H9 (cell line): ENCODE measurements around the gene FSTL4. TPM values are rescaled to one million over a fixed set of nuclear protein-coding genes. Genes with fewer than 3 reads are reported as not detected.

Experiments used
- DNase-seq: peaks from one replicate; pipeline ENCODE4 v3.0.0-alpha.2; 2017
- H2AFZ ChIP-seq: one replicate; pipeline ENCODE4 v1.6.1; 2013; ENCODE audit warnings: mild to moderate bottlenecking, low read length, control low read depth, moderate library complexity
- H2AK5ac ChIP-seq: 2 replicates; pipeline ENCODE4 v1.6.1; 2013; ENCODE audit warnings: low read length, control low read depth, mixed read lengths; ENCODE audit not compliant: insufficient read length
- H2BK120ac ChIP-seq: one replicate; pipeline ENCODE4 v1.6.1; 2013; ENCODE audit warnings: low read depth, mild to moderate bottlenecking, low read length, control low read depth, inconsistent platforms; ENCODE audit not compliant: poor library complexity, severe bottlenecking
- H2BK12ac ChIP-seq: 2 replicates; pipeline ENCODE4 v1.6.1; 2013; ENCODE audit warnings: low read length, control low read depth, mixed read lengths, low read depth; ENCODE audit not compliant: insufficient read length
- H2BK15ac ChIP-seq: 2 replicates; pipeline ENCODE4 v1.6.1; 2013; ENCODE audit warnings: low read depth, low read length, control low read depth
- H2BK20ac ChIP-seq: one replicate; pipeline ENCODE4 v1.6.1; 2013; ENCODE audit warnings: low read depth, mild to moderate bottlenecking, low read length, control low read depth, inconsistent platforms; ENCODE audit not compliant: poor library complexity, severe bottlenecking
- H2BK5ac ChIP-seq: 2 replicates; pipeline ENCODE4 v1.6.1; 2013; ENCODE audit warnings: low read length, control low read depth, mixed read lengths; ENCODE audit not compliant: insufficient read length
- H3K14ac ChIP-seq: 2 replicates; pipeline ENCODE4 v1.6.1; 2013; ENCODE audit warnings: low read length, control low read depth; ENCODE audit not compliant: insufficient read depth
- H3K18ac ChIP-seq: 2 replicates; pipeline ENCODE4 v1.6.1; 2013; ENCODE audit warnings: low read depth, mild to moderate bottlenecking, mixed read lengths, low read length, control low read depth; ENCODE audit not compliant: insufficient read length
- H3K23ac ChIP-seq: 2 replicates; pipeline ENCODE4 v1.6.1; 2013; ENCODE audit warnings: low read length, control low read depth, mixed read lengths, low read depth; ENCODE audit not compliant: insufficient read length
- H3K23me2 ChIP-seq: 2 replicates; pipeline ENCODE4 v1.6.1; 2013; ENCODE audit warnings: low read depth, mild to moderate bottlenecking, mixed read lengths, low read length, control low read depth; ENCODE audit not compliant: insufficient read length, poor library complexity, severe bottlenecking
- H3K27ac ChIP-seq: 2 replicates; pipeline ENCODE4 v1.5.1; 2013; ENCODE audit warnings: low read length, control low read depth, mixed read lengths, low read depth; ENCODE audit not compliant: insufficient read length
- H3K27me3 ChIP-seq: 2 replicates; pipeline ENCODE4 v1.6.1; 2013; ENCODE audit warnings: low read length, control low read depth, inconsistent platforms; ENCODE audit not compliant: insufficient read depth
- H3K4ac ChIP-seq: 2 replicates; pipeline ENCODE4 v1.6.1; 2013; ENCODE audit warnings: low read depth, mild to moderate bottlenecking, control low read depth, inconsistent platforms, low read length, moderate library complexity
- H3K4me1 ChIP-seq: 2 replicates; pipeline ENCODE4 v1.6.1; 2013; ENCODE audit warnings: low read length, control low read depth, inconsistent platforms; ENCODE audit not compliant: insufficient read depth
- H3K4me2 ChIP-seq: 2 replicates; pipeline ENCODE4 v1.6.1; 2013; ENCODE audit warnings: low read length, control low read depth, mixed read lengths; ENCODE audit not compliant: insufficient read length, insufficient read depth
- H3K56ac ChIP-seq: 2 replicates; pipeline ENCODE4 v1.6.1; 2013; ENCODE audit warnings: low read depth, mild to moderate bottlenecking, mixed read lengths, low read length, control low read depth; ENCODE audit not compliant: insufficient read length
- H3K79me1 ChIP-seq: 2 replicates; pipeline ENCODE4 v1.6.1; 2013; ENCODE audit warnings: low read depth, mild to moderate bottlenecking, moderate library complexity, low read length, control low read depth, inconsistent platforms; ENCODE audit not compliant: insufficient read depth, poor library complexity, severe bottlenecking
- H3K79me2 ChIP-seq: 2 replicates; pipeline ENCODE4 v1.6.1; 2013; ENCODE audit warnings: low read length, control low read depth, inconsistent platforms; ENCODE audit not compliant: insufficient read depth
- H3K9ac ChIP-seq: 2 replicates; pipeline ENCODE4 v1.6.1; 2013; ENCODE audit warnings: low read length, control low read depth, mixed read lengths; ENCODE audit not compliant: insufficient read length; ENCODE audit errors: extremely low read depth
- H3K9me3 ChIP-seq: one replicate; pipeline ENCODE4 v1.6.1; 2013; ENCODE audit warnings: low read depth, low read length, inconsistent platforms; ENCODE audit not compliant: control insufficient read depth
- H3T11ph ChIP-seq: one replicate; pipeline ENCODE4 v1.6.1; 2013; ENCODE audit warnings: mild to moderate bottlenecking, low read length, control low read depth, inconsistent platforms
- H4K20me1 ChIP-seq: one replicate; pipeline ENCODE4 v1.6.1; 2013; ENCODE audit not compliant: control insufficient read depth, insufficient read length, insufficient read depth
- H4K5ac ChIP-seq: 2 replicates; pipeline ENCODE4 v1.6.1; 2013; ENCODE audit warnings: low read depth, mild to moderate bottlenecking, mixed read lengths, low read length, control low read depth; ENCODE audit not compliant: insufficient read length
- H4K8ac ChIP-seq: replicated peaks from 2 replicates; pipeline ENCODE4 v1.6.1; 2013; ENCODE audit warnings: low read length, control low read depth, mixed read lengths, low read depth; ENCODE audit not compliant: insufficient read length
- H4K91ac ChIP-seq: 2 replicates; pipeline ENCODE4 v1.6.1; 2013; ENCODE audit warnings: low read depth, mild to moderate bottlenecking, moderate library complexity, mixed read lengths, low read length, control low read depth; ENCODE audit not compliant: insufficient read length
- H3K27ac Mint-ChIP-seq, 3 experiments: 2 replicates in 2 of 3; 3 replicates in 1 of 3; pipeline ENCODE4 v1.8.0; 2020 to 2021; ENCODE audit warnings: mixed read lengths in 3 of 3, mild to moderate bottlenecking in 1 of 3, moderate library complexity in 1 of 3
- H3K27me3 Mint-ChIP-seq: 2 replicates; pipeline ENCODE4 v1.8.0; 2021; ENCODE audit warnings: low read depth, mild to moderate bottlenecking, moderate library complexity, mixed read lengths
- H3K36me3 Mint-ChIP-seq, 3 experiments: 2 replicates in 2 of 3; 3 replicates in 1 of 3; pipeline ENCODE4 v1.8.0; 2020 to 2021; ENCODE audit warnings: low read depth in 3 of 3, mixed read lengths in 3 of 3; ENCODE audit not compliant: insufficient read depth in 1 of 3
- H3K4me1 Mint-ChIP-seq, 2 experiments: 2 replicates each; pipeline ENCODE4 v1.8.0; 2020; ENCODE audit warnings: mixed read lengths in 2 of 2
- H3K4me3 Mint-ChIP-seq, 2 experiments: 2 replicates in 1 of 2; 3 replicates in 1 of 2; pipeline ENCODE4 v1.8.0; 2020 to 2021; ENCODE audit warnings: mild to moderate bottlenecking in 2 of 2, mixed read lengths in 2 of 2, moderate library complexity in 1 of 2
- H3K9me3 Mint-ChIP-seq, 2 experiments: 2 replicates in 1 of 2; 3 replicates in 1 of 2; pipeline ENCODE4 v1.8.0; 2020; ENCODE audit warnings: mild to moderate bottlenecking in 2 of 2, mixed read lengths in 2 of 2, moderate library complexity in 1 of 2
- WGBS: extraction: QIAGEN DNeasy Blood & Tissue Kit; methylation state at CpG from one replicate; pipeline ENCODE4 v1.1.7; 2013; ENCODE audit warnings: missing lambda C conversion rate, low lambda C conversion rate, mixed read lengths; ENCODE audit not compliant: insufficient read length; ENCODE audit errors: extremely low coverage; 5-methylcytosine and 5-hydroxymethylcytosine counted together
- total RNA-seq: library from RNA; stranded (reverse); gene quantifications from 2 replicates; pipeline ENCODE4 v1.2.1, GENCODE V29; 2021
- TF ChIP-seq, protein P1 (sequence below): fragments of 200-600 bp; sonication (generic); conservative IDR thresholded peaks from 3 replicates; pipeline ENCODE4 v1.8.0; 2021; ENCODE audit warnings: antibody characterized with exemption, mild to moderate bottlenecking

The FSTL4 gene
- total RNA-seq, 1 experiment from 2014 or later = 5.7 TPM

DNA sequence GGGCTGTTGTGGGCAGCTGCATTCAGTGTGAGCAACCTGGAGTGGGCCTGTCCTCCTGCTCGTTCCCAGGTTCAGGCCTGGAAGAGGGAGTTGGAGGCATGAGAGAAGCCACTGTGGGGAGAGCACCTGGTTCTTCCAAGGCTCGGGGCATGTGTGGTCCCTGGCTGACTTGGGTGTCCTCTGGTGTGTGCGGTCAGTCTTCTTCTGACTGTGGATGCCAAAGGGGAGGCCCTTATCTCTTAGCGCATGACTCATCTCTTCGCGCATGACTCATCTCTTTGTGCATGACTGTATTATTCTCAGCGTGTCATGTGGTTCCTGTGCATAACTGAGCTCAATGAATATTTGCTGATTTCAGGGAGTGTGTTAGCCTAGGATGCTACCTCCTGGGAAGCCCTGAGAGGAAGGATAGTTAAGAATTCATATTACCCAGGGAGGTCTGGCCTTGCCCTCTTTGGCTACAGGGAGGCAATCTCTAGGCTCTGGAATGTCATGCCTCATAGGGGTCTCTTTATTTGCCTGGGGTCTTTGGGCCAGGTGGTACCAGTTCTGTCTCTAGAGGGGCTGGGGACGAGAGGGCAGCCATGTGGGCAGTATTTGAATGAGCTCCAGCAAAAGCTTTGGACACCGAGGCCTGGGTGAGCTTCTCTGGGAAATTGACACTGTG lies 371.8 kb downstream of the FSTL4 start:
- WGBS = no CpG with 5 or more reads among the region's 9 CpGs
- no peak overlapping the region for H2AFZ ChIP-seq
- no peak overlapping the region for H3K4me2 ChIP-seq
- peaks cover 5% of the 10 kb centered on the region in 2 experiments; a peak in 3 of 5 replicates for H3K9me3 Mint-ChIP-seq
- H2BK20ac ChIP-seq = no peak overlapping the region
- no peaks in the 10 kb centered on the region for H3K79me1 ChIP-seq
- H4K5ac ChIP-seq = no peak overlapping the region
- no peak overlapping the region for H2BK5ac ChIP-seq
- no peak for DNase-seq
- no peak overlapping the region for H3K14ac ChIP-seq
- no peak overlapping the region for H2BK120ac ChIP-seq
- peaks cover 4% of the 10 kb centered on the region; the same call in 1 of the 2 replicates for H3K27me3 Mint-ChIP-seq
- no peaks in the 10 kb centered on the region for H3K27me3 ChIP-seq
- H3K23me2 ChIP-seq = no peaks in the 10 kb centered on the region
- H2BK12ac ChIP-seq = no peak overlapping the region
- H3K4ac ChIP-seq = no peak overlapping the region
- TF ChIP-seq, protein P1, sequence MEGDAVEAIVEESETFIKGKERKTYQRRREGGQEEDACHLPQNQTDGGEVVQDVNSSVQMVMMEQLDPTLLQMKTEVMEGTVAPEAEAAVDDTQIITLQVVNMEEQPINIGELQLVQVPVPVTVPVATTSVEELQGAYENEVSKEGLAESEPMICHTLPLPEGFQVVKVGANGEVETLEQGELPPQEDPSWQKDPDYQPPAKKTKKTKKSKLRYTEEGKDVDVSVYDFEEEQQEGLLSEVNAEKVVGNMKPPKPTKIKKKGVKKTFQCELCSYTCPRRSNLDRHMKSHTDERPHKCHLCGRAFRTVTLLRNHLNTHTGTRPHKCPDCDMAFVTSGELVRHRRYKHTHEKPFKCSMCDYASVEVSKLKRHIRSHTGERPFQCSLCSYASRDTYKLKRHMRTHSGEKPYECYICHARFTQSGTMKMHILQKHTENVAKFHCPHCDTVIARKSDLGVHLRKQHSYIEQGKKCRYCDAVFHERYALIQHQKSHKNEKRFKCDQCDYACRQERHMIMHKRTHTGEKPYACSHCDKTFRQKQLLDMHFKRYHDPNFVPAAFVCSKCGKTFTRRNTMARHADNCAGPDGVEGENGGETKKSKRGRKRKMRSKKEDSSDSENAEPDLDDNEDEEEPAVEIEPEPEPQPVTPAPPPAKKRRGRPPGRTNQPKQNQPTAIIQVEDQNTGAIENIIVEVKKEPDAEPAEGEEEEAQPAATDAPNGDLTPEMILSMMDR = no peak
- no peak overlapping the region for H3K9ac ChIP-seq
- H3K4me1 ChIP-seq = no peaks in the 10 kb centered on the region
- H3K4me1 Mint-ChIP-seq = peaks cover 5 to 8% of the 10 kb centered on the region in 2 experiments
- no peak overlapping the region for H2BK15ac ChIP-seq
- no peaks in the 10 kb centered on the region for H3K9me3 ChIP-seq
- H3K56ac ChIP-seq = no peak overlapping the region
- no peak overlapping the region for H4K91ac ChIP-seq
- H3K27ac Mint-ChIP-seq = no peak overlapping the region; a peak in 1 of 7 replicates
- no peaks in the 10 kb centered on the region for H4K20me1 ChIP-seq
- no peak overlapping the region for H2AK5ac ChIP-seq
- no peak overlapping the region for H3K27ac ChIP-seq
- no peaks in the 10 kb centered on the region for H3K79me2 ChIP-seq
- H3K4me3 Mint-ChIP-seq = no peak overlapping the region
- no peak overlapping the region for H3K18ac ChIP-seq
- no peak overlapping the region for H4K8ac ChIP-seq
- no peak overlapping the region for H3T11ph ChIP-seq
- no peak overlapping the region for H3K23ac ChIP-seq
- peaks cover 2 to 5% (median 4%) of the 10 kb centered on the region in 3 experiments; a peak in 5 of 7 replicates for H3K36me3 Mint-ChIP-seq
